ENCODE measurements around the gene SYTL3. TPM values are rescaled to one million over a fixed set of nuclear protein-coding genes. Genes with fewer than 3 reads are reported as not detected.

The SYTL3 gene, protein sequence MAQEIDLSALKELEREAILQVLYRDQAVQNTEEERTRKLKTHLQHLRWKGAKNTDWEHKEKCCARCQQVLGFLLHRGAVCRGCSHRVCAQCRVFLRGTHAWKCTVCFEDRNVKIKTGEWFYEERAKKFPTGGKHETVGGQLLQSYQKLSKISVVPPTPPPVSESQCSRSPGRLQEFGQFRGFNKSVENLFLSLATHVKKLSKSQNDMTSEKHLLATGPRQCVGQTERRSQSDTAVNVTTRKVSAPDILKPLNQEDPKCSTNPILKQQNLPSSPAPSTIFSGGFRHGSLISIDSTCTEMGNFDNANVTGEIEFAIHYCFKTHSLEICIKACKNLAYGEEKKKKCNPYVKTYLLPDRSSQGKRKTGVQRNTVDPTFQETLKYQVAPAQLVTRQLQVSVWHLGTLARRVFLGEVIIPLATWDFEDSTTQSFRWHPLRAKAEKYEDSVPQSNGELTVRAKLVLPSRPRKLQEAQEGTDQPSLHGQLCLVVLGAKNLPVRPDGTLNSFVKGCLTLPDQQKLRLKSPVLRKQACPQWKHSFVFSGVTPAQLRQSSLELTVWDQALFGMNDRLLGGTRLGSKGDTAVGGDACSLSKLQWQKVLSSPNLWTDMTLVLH
- total RNA-seq (10 to 100 TPM in 2 of 4 donors, 1 to 10 TPM in 2; 1.9 to 17.3 (median 11.0) TPM), polyA plus RNA-seq (1 to 10 TPM; 1.7 to 4.1 (median 2.2) TPM)
- long read RNA-seq, donor 1, partial matches to known transcripts, result 3 of 9 reads
- long read RNA-seq, donor 1, other reads (novel, unspliced or antisense), result 6 of 9 reads
- long read RNA-seq, donor 2, partial matches to known transcripts, result 1 of 2 reads
- long read RNA-seq, donor 2, other reads (novel, unspliced or antisense), result 1 of 2 reads

DNA sequence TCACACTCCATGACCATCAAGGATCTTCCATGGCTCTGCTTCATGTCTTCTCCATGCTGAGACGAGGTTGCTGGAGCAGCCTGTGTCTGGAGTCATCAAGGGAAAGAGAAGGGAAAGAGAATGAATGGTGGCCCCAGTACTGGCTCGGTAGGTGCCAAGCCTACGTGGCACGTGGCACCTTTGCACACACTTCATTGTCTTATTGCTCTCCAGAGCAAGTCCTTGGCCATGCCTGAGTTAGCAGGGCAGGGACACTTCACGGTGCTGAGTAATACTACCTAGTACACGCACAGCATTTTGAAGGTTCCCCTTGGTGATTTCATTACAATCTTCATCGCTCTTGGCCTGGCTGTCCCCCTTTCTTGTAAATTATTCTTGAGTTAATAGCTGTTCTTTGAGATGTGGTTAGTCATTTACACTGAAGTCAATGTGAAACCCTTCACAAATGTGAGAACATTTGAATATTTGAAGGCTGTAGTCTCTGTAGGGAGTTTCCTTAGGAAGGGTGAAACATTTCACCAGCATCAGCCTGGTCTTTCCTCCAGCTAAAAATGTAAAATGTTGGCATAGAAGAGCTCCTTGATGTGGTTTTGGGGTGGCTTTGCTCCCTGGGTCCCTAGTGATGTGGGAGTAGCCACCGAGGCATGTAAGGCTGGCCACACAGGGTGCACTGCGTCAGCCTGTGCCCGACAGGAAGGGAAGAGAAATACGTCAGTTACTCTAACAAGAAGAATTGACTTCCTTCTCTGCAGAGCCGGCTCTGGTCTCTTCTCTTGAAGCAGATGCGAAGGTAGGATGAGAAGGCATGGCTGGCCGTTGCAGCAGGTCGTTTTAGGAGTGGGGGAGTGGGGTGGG, at the start of gene SYTL3:
Gene SYTL3 (plus strand): TSS at position 766 of the 855 bp plus-strand sequence. CDS start 13,215 bp downstream, outside the sequence.
- peak within 1 kb of the TSS; percentile 82 for H3K27ac ChIP-seq
- DNase-seq, result peak in 1 of 2 donors; percentile 66
- WGBS, 3 donors, result 65 to 71% (median 66%) methylated on average over 15 of the region's 15 CpGs
- no peak for ATAC-seq
- no peaks in the 10 kb centered on the region for H3K36me3 ChIP-seq (ENCODE audit: insufficient read depth in 1 of 2, low read depth in 1 of 2)
- no peak within 1 kb of the TSS for H3K4me3 ChIP-seq
- intact Hi-C loops (cut with DNase I), result no loop called here
- H3K27me3 ChIP-seq (ENCODE audit: insufficient read depth in 3 of 3, low read length in 2 of 3), result no peaks in the 10 kb centered on the region
- H3K9me3 ChIP-seq, result no peaks in the 10 kb centered on the region
- TF ChIP-seq, protein P1, sequence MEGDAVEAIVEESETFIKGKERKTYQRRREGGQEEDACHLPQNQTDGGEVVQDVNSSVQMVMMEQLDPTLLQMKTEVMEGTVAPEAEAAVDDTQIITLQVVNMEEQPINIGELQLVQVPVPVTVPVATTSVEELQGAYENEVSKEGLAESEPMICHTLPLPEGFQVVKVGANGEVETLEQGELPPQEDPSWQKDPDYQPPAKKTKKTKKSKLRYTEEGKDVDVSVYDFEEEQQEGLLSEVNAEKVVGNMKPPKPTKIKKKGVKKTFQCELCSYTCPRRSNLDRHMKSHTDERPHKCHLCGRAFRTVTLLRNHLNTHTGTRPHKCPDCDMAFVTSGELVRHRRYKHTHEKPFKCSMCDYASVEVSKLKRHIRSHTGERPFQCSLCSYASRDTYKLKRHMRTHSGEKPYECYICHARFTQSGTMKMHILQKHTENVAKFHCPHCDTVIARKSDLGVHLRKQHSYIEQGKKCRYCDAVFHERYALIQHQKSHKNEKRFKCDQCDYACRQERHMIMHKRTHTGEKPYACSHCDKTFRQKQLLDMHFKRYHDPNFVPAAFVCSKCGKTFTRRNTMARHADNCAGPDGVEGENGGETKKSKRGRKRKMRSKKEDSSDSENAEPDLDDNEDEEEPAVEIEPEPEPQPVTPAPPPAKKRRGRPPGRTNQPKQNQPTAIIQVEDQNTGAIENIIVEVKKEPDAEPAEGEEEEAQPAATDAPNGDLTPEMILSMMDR (IDR thresholded peaks at IDR 0.05), result no peak
- peaks cover 15% of the 10 kb centered on the region for H3K4me1 ChIP-seq

DNA sequence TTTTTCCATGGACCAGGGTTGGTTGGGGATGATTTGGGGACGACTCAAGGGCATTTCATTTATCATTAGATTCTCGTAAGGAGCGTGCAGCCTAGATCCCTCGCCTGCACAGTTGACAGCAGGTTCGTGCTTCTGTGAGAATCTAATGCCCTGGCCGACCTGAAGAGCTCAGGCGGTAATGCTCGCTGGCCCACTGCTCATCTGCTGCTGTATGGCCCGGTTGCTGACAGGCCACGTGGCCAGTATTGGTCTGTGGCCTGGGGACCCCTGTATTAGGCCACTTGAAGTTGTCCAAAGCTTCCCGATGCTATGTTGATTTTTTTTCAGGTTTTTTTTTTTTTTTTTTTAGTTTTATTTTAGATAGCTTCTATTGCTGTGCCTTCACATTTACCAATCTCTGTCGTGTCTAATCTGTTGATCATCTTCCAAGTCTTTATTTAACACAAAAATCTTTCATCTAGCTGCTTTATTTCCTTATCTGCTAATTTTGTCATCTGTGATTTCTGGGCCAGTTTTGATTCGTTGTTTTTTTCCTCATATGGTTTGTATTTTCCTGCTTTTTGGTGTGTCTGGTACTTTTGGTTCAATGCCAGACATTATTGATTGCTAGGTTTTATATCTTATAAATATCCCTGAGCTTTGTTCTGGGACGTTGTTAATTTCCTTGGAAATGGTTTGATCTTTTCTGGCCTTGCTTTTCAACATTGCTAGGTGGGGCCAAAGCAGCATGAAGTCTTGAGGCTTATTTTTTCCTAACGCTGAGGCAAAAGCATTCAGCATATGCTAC, 46.4 kb upstream of the SYTL3 start:
- Histone ChIP-seq H3K27ac (no peak overlapping the region), H3K4me1 (no peaks in the 10 kb centered on the region), H3K4me3 (no peak overlapping the region), H3K9me3 (no peaks in the 10 kb centered on the region), H3K36me3 (ENCODE audit: insufficient read depth in 1 of 2, low read depth in 1 of 2) (peaks cover 0 to 45% of the 10 kb centered on the region in 2 donors), H3K27me3 (ENCODE audit: insufficient read depth in 3 of 3, low read length in 2 of 3) (no peaks in the 10 kb centered on the region)
- TF ChIP-seq, protein P1 (IDR thresholded peaks at IDR 0.05), result no peak
- intact Hi-C loops (cut with DNase I), result loop anchor here in 1 of 2 donors (2.0 kb wide), 1 partner anchor 383 kb away; no protein-coding TSS in a partner anchor
- WGBS, 3 donors, result 85 to 86% (median 85%) methylated on average over 15 of the region's 15 CpGs
- DNase-seq (no peak), ATAC-seq (no peak)

DNA sequence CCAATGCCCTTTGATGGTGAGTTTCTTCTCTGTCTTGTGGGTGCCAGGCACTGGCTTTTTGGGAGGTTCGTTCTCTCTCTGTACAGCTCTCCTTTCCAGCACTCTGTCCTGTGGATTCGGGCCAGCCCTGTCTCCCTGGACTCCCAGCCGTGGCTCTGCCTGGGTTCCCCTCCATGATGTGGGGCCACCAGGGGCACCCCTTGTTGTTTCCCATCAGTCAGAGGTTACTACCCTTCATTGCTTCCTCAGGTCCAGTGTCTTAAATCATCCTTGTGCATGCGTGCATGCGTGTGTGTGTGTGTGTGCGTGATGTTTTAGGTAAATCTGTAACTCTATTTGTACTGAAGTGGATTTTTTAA, 45.8 kb upstream of the SYTL3 start:
- DNase-seq, result no peak
- Histone ChIP-seq H3K36me3 (ENCODE audit: insufficient read depth in 1 of 2, low read depth in 1 of 2) (peaks cover 0 to 50% of the 10 kb centered on the region in 2 donors), H3K4me1 (no peaks in the 10 kb centered on the region), H3K27ac (no peak overlapping the region), H3K27me3 (ENCODE audit: insufficient read depth in 3 of 3, low read length in 2 of 3) (no peaks in the 10 kb centered on the region), H3K9me3 (no peaks in the 10 kb centered on the region), H3K4me3 (no peak overlapping the region)
- TF ChIP-seq, protein P1 (IDR thresholded peaks at IDR 0.05), result no peak
- intact Hi-C loops (cut with DNase I), result loop anchor here in 1 of 2 donors (2.0 kb wide), 1 partner anchor 383 kb away; no protein-coding TSS in a partner anchor
- whole genome bisulfite sequencing, 3 donors, result 85 to 91% (median 89%) methylated on average over 6 of the region's 6 CpGs
- ATAC-seq, result no peak

Data from psoas muscle (tissue), 8 donors.